HepG2 (cell line): Measurements from ENCODE around the gene ATP6V0A1. TPM values are rescaled to one million over a fixed set of nuclear protein-coding genes. Genes with fewer than 3 reads are reported as not detected.
A peak's percentile ranks its signal among the peaks of the same experiment; 100 is the strongest.

ENCODE experiments used
- ARID4A ChIP-seq: sonication (generic); formaldehyde crosslinking; IDR thresholded peaks from 2 replicates; pipeline ENCODE4 v1.5.0; 2020; ENCODE audit warnings: mild to moderate bottlenecking, missing genetic modification reagents, borderline replicate concordance
- ARNT ChIP-seq: fragments of 450-650 bp; IDR thresholded peaks from 2 replicates; pipeline ENCODE4 v1.6.1; 2017
- CHCHD3 ChIP-seq: sonication (generic); formaldehyde crosslinking; IDR thresholded peaks from 2 replicates; pipeline ENCODE4 v1.8.0; 2022; ENCODE audit warnings: mild to moderate bottlenecking, missing genetic modification reagents, moderate library complexity
- FOXK2 ChIP-seq: fragments of 450-650 bp; IDR thresholded peaks from 2 replicates; pipeline ENCODE4 v1.6.1; 2016
- KDM3A ChIP-seq: IDR thresholded peaks from 2 replicates; pipeline ENCODE4 v1.6.1; 2018; ENCODE audit warnings: low read depth, missing compliant biosample characterization
- KLF15 ChIP-seq: sonication (generic); formaldehyde crosslinking; IDR thresholded peaks from 2 replicates; pipeline ENCODE4 v1.8.1; 2023; ENCODE audit warnings: borderline replicate concordance, mild to moderate bottlenecking, inconsistent platforms, missing genetic modification reagents, mixed read lengths
- KLF6 ChIP-seq: IDR thresholded peaks from 2 replicates; pipeline ENCODE4 v1.8.0; 2016; ENCODE audit warnings: missing biosample characterization, missing genetic modification reagents
- NBN ChIP-seq: fragments of 450-650 bp; conservative IDR thresholded peaks from 2 replicates; pipeline ENCODE4 v1.6.1; 2017
- NFKB2 ChIP-seq: sonication (generic); formaldehyde crosslinking; IDR thresholded peaks from 2 replicates; pipeline ENCODE4 v1.4.0; 2020; ENCODE audit warnings: missing genetic modification reagents, borderline replicate concordance
- SIN3A ChIP-seq: IDR thresholded peaks from 2 replicates; pipeline ENCODE4 v1.6.1; 2011; ENCODE audit warnings: low read depth, mild to moderate bottlenecking, control low read depth, low read length, borderline replicate concordance
- SIX1 ChIP-seq: sonication (generic); formaldehyde crosslinking; IDR thresholded peaks from 2 replicates; pipeline ENCODE4 v1.4.0; 2020; ENCODE audit warnings: missing genetic modification reagents, borderline replicate concordance
- SNAPC2 ChIP-seq: sonication (generic); formaldehyde crosslinking; IDR thresholded peaks from 2 replicates; pipeline ENCODE4 v1.8.1; 2022; ENCODE audit warnings: mild to moderate bottlenecking, missing genetic modification reagents
- SYNCRIP ChIP-seq: fragments of 200-400 bp; formaldehyde crosslinking; IDR thresholded peaks from 2 replicates; pipeline ENCODE4 v1.6.1; 2018; ENCODE audit warnings: mild to moderate bottlenecking, low read depth, low read length; ENCODE audit not compliant: insufficient read depth
- TARDBP ChIP-seq: sonication (generic); formaldehyde crosslinking; IDR thresholded peaks from 2 replicates; pipeline ENCODE4 v1.8.0; 2022; ENCODE audit warnings: mild to moderate bottlenecking, missing genetic modification reagents
- ZBTB39 ChIP-seq: sonication (generic); formaldehyde crosslinking; IDR thresholded peaks from 2 replicates; pipeline ENCODE4 v1.5.0; 2020; ENCODE audit warnings: missing genetic modification reagents
- ZC3H4 ChIP-seq: sonication (generic); formaldehyde crosslinking; IDR thresholded peaks from 2 replicates; pipeline ENCODE4 v1.4.0; 2020; ENCODE audit warnings: missing genetic modification reagents, borderline replicate concordance
- ZHX1 ChIP-seq: sonication (generic); formaldehyde crosslinking; IDR thresholded peaks from 2 replicates; pipeline ENCODE4 v1.8.1; 2022; ENCODE audit warnings: low read depth, mild to moderate bottlenecking, missing genetic modification reagents
- ZNF274 ChIP-seq: sonication (generic); formaldehyde crosslinking; IDR thresholded peaks from 2 replicates; pipeline ENCODE4 v1.5.1; 2020; ENCODE audit warnings: mild to moderate bottlenecking, missing genetic modification reagents
- ZNF484 ChIP-seq: sonication (generic); formaldehyde crosslinking; IDR thresholded peaks from 2 replicates; pipeline ENCODE4 v1.5.1; 2020; ENCODE audit warnings: mild to moderate bottlenecking, low read depth, missing genetic modification reagents, borderline replicate concordance
- ZNF570 ChIP-seq: sonication (generic); formaldehyde crosslinking; IDR thresholded peaks from 2 replicates; pipeline ENCODE4 v1.4.0; 2020; ENCODE audit warnings: mild to moderate bottlenecking, missing genetic modification reagents, borderline replicate concordance
- ZNF672 ChIP-seq: sonication (generic); formaldehyde crosslinking; IDR thresholded peaks from 2 replicates; pipeline ENCODE4 v1.8.1; 2022; ENCODE audit warnings: missing genetic modification reagents
- ZNF788 ChIP-seq: sonication (generic); formaldehyde crosslinking; IDR thresholded peaks from 2 replicates; pipeline ENCODE4 v1.5.0; 2020; ENCODE audit warnings: mild to moderate bottlenecking, missing genetic modification reagents, borderline replicate concordance
- ZNF891 ChIP-seq: sonication (generic); formaldehyde crosslinking; IDR thresholded peaks from 2 replicates; pipeline ENCODE4 v1.5.0; 2020; ENCODE audit warnings: mild to moderate bottlenecking, missing genetic modification reagents
- polyA plus RNA-seq, 8 experiments: library from polyadenylated mRNA; depleted of rRNA in 3 of 8; stranded (reverse) in 7 of 8; unstranded in 1 of 8; fragments of >200 nt; fragmentation: Illumina TruSeq in 4 of 8; extraction: Trizol in 4 of 8; gene quantifications; 2 replicates each; pipeline versions ENCODE4 v1.2.1 to v1.2.3, GENCODE V29; 2011 to 2016; ENCODE audit warnings: low read depth in 4 of 8, missing spikeins in 1 of 8, mixed read lengths in 1 of 8; ENCODE audit not compliant: insufficient read depth in 1 of 8
- total RNA-seq, 5 experiments: library from RNA; depleted of rRNA; stranded (reverse); fragments of >200 nt; fragmentation: Illumina TruSeq; extraction: Trizol; gene quantifications; 2 replicates each; pipeline ENCODE4 v1.2.3, GENCODE V29; 2016; ENCODE audit warnings: low read depth in 1 of 5

The ATP6V0A1 gene
- total and polyA plus RNA-seq, 2 of the 13 experiments (the other 11 are each of a cell fraction or from before 2014, with no cell fraction given), result 27.9 to 54.1 TPM

DNA sequence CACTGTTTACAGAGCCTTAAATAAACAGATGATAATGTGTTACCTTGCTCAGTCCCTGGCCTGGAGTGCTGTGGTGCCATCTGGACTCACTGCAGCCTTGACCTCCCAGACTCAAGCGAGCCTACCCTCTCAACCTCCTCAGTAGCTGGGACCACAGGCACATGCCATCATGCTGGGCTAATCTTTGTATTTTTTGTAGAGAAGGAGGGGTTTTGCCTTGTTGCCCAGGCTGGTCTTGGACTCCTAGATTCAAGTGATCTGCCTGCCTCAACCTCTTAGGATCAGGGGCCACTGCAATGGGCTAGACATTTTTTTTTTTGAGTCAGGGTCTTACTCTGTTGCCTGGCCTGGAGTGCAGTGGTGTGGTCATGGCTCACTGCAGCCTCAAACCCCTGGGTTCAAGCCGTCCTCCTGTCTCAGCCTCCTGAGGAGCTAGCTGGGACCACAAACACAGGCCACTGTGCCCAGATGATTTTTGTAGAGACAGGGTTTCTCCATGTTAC, 72.3 kb downstream of the ATP6V0A1 start (continued):
- TF ChIP-seq KLF15, result no peak
- peak; percentile 77; the same call in 1 of the 2 replicates for TF ChIP-seq SNAPC2 (CRISPR knock-in tag)
- no peak for TF ChIP-seq SYNCRIP
- TF ChIP-seq ZHX1 (CRISPR knock-in tag), result peak; percentile 66; the same call in 1 of the 2 replicates
- no peak for TF ChIP-seq CHCHD3 (CRISPR knock-in tag)
- no peak for TF ChIP-seq ARNT
- TF ChIP-seq SIX1 (CRISPR knock-in tag), result peak; percentile 49; the same call in 1 of the 2 replicates
- TF ChIP-seq ARID4A, result peak; percentile 71; the same call in 1 of the 2 replicates
- TF ChIP-seq ZNF672 (CRISPR knock-in tag), result no peak
- TF ChIP-seq NFKB2 (CRISPR knock-in tag), result 0 out of 2 replicates have a peak, but pooled peaks have one; percentile 37
- TF ChIP-seq KDM3A (CRISPR knock-in tag), result peak; percentile 91; the same call in 1 of the 2 replicates
- TF ChIP-seq ZBTB39 (CRISPR knock-in tag), result no peak
- TF ChIP-seq ZNF570 (CRISPR knock-in tag), result no peak
- TF ChIP-seq TARDBP, result peak; percentile 90
- no peak for TF ChIP-seq ZC3H4
- TF ChIP-seq NBN, result no peak
- peak; percentile 91; the same call in 1 of the 2 replicates for TF ChIP-seq ZNF788 (CRISPR knock-in tag)
- TF ChIP-seq FOXK2, result peak; percentile 78
- TF ChIP-seq ZNF274 (CRISPR knock-in tag), result 0 out of 2 replicates have a peak, but pooled peaks have one; percentile 50
- no peak; the same call in 1 of the 2 replicates for TF ChIP-seq ZNF891 (CRISPR knock-in tag)
- no peak for TF ChIP-seq SIN3A
- TF ChIP-seq KLF6, result no peak; the same call in 1 of the 2 replicates
- no peak for TF ChIP-seq ZNF484 (CRISPR knock-in tag)
